C4-2B (cell line): Measurements from ENCODE around the gene MYO1D.

Experiments
- CTCF ChIP-seq: fragments of 450-650 bp; conservative IDR thresholded peaks from 2 replicates; pipeline ENCODE4 v1.5.1; 2017; ENCODE audit warnings: mild to moderate bottlenecking
- ZFX ChIP-seq: fragments of 450-650 bp; IDR thresholded peaks from 2 replicates; pipeline ENCODE4 v1.6.1; 2017

- TF ChIP-seq CTCF (no peak), ZFX (no peak)
Observed at GRCh38 chr17:32516940-32517701, 359.8 kb downstream of the MYO1D start.
